AG04450 (cell line): ENCODE results near the gene CLEC12A. TPM values are rescaled to one million over a fixed set of nuclear protein-coding genes. Genes with fewer than 3 reads are reported as not detected.

ENCODE experiments used
- CTCF ChIA-PET: fragments of 300-600, 350-600 bp; formaldehyde crosslinking; extraction: SDS; loops from one replicate; lab custom pipeline; 2022; ENCODE audit warnings: antibody characterized with exemption, inconsistent platforms; lab: Charles Lee
- POLR2A ChIA-PET: fragments of 350-600 bp; formaldehyde crosslinking; extraction: SDS; loops from one replicate; lab custom pipeline; 2021; ENCODE audit warnings: antibody characterized with exemption, inconsistent platforms; lab: Yijun Ruan, JAX
- DNase-seq: peaks from one replicate; pipeline ENCODE4 v3.0.0-alpha.2; 2011; ENCODE audit warnings: low read depth, low spot score
- H3K27ac ChIP-seq: one replicate; pipeline ENCODE4 v1.5.1; 2012; ENCODE audit warnings: low read depth, low read length, control low read depth
- H3K27me3 ChIP-seq: one replicate; pipeline ENCODE4 v1.6.0; 2012; ENCODE audit warnings: low read length; ENCODE audit not compliant: control insufficient read depth, insufficient read depth
- H3K4me3 ChIP-seq: 2 replicates; pipeline ENCODE4 v1.5.1; 2011; ENCODE audit warnings: mild to moderate bottlenecking, low read depth, low read length, control low read depth
- H3K9me3 ChIP-seq: 2 replicates; pipeline ENCODE4 v1.5.1; 2012; ENCODE audit warnings: low read length; ENCODE audit not compliant: control insufficient read depth, insufficient read depth
- polyA plus RNA-seq: library from polyadenylated mRNA; depleted of rRNA; stranded (reverse); fragments of >200 nt; gene quantifications from 2 replicates; pipeline ENCODE4 v1.2.3, GENCODE V29; 2011
- TF ChIP-seq, protein P1 (sequence below): IDR thresholded peaks from 2 replicates; pipeline ENCODE4 v1.5.1; 2011; ENCODE audit warnings: low read depth, low read length, control low read depth, inconsistent platforms

Gene CLEC12A
- polyA plus RNA-seq, 1 experiment, result not detected

DNA sequence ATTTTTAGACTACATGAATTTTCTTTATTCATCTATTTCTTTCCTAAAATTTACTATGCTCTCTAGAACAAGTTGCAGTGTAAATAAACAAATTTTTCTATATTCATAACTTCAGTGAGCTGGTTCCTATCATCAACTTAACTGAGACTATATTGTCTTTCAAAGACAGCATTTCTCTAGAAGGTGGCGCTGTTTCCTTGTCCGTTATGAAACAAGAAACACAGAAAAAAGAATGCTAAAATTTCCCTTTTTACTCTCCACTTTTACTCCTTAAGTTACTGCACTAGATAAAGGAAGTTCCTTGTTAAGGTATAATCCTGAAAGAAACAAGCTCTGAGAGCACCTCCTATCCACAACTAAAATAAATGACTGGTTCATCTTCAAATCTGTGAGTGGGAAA, 30.8 kb upstream of the CLEC12A start:
- CTCF ChIA-PET, result interaction anchor here (0.8 to 3.3 kb wide), 16 partner anchors 9 to 296 kb away, joined by 3 to 31 read pairs (median 4); partner anchors contain the start of gene CLEC2A
- no peak for DNase-seq
- TF ChIP-seq, protein P1, sequence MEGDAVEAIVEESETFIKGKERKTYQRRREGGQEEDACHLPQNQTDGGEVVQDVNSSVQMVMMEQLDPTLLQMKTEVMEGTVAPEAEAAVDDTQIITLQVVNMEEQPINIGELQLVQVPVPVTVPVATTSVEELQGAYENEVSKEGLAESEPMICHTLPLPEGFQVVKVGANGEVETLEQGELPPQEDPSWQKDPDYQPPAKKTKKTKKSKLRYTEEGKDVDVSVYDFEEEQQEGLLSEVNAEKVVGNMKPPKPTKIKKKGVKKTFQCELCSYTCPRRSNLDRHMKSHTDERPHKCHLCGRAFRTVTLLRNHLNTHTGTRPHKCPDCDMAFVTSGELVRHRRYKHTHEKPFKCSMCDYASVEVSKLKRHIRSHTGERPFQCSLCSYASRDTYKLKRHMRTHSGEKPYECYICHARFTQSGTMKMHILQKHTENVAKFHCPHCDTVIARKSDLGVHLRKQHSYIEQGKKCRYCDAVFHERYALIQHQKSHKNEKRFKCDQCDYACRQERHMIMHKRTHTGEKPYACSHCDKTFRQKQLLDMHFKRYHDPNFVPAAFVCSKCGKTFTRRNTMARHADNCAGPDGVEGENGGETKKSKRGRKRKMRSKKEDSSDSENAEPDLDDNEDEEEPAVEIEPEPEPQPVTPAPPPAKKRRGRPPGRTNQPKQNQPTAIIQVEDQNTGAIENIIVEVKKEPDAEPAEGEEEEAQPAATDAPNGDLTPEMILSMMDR, result peak; percentile 50
- Histone ChIP-seq H3K4me3 (no peak overlapping the region), H3K27me3 (peaks cover 5% of the 10 kb centered on the region), H3K9me3 (no peaks in the 10 kb centered on the region), H3K27ac (no peak overlapping the region)
- POLR2A ChIA-PET, result no interaction called here

DNA sequence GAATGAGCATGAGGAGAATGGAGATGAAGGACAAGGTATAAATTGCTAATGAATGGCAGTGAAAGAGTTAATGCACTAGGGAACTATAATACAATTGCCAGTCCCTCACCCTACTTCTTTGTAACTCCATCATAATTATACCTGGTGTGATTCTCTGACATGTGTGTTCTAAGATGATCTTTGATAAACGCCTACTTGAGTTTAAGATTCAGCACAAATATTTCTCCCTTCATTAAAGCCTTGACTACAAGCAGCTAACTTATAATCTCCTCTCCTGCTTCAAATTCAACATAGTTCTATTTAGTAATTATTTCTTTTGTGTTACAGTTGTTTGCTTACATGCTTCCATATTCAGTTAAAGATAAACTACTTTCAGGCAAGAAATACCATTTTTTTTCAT, 29.4 kb upstream of the CLEC12A start:
- ChIA-PET CTCF (interaction anchor here (0.5 to 2.5 kb wide), 3 partner anchors 191 to 198 kb away, joined by 3 to 17 read pairs (median 4); no protein-coding TSS in a partner anchor), POLR2A (no interaction called here)
- no peak overlapping the region for H3K4me3 ChIP-seq
- no peaks in the 10 kb centered on the region for H3K9me3 ChIP-seq
- peaks cover 5% of the 10 kb centered on the region for H3K27me3 ChIP-seq
- no peak for DNase-seq
- H3K27ac ChIP-seq, result no peak overlapping the region
- TF ChIP-seq, protein P1, result no peak

DNA sequence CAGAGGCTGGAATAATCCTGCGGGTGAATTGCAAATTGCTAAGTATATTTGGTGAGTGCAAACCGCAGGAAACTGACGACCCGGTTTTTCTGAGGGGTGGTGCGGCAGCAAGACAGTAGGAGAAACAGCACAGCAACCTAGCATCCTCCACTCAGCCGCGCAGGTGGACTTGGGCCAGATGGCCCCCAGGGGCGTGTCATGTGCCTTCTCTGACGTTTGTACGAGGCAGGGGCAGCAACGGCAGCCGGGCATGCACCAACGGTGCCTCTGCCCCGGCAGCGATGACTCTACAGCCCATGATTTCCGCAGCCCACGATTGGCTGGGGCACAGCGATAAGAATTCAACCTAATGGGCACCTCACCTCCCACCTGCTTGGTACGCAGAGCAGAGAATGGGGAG, 28.0 kb upstream of the CLEC12A start:
- ChIA-PET POLR2A (no interaction called here), CTCF (interaction anchor here (1.0 kb wide), 1 partner anchor 193 kb away, joined by 5 read pairs; no protein-coding TSS in a partner anchor)
- Histone ChIP-seq H3K4me3 (no peak overlapping the region), H3K27ac (no peak overlapping the region), H3K27me3 (peaks cover 5% of the 10 kb centered on the region), H3K9me3 (no peaks in the 10 kb centered on the region)
- no peak for DNase-seq
- TF ChIP-seq, protein P1, result no peak

DNA sequence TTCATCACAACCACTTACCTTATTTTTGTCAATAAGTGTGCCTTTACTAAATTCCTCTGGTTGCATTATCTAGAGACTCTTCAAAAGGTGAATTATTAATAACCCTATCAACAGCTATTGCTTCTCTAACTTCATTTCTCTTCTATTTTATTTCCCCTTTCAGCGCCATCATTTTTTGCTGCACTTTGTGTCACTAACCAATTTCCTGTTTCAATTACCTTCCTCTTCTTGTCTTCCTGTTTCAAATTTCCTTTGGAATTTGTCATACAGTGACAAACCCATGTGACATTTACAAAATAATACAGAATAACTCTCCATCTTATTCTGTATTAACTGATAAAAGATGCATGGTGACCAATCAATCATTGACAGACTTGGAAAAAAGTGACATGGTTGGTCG, 26.8 kb upstream of the CLEC12A start:
- POLR2A ChIA-PET, result no interaction called here
- Histone ChIP-seq H3K27ac (no peak overlapping the region), H3K27me3 (peaks cover 5% of the 10 kb centered on the region), H3K4me3 (no peak overlapping the region), H3K9me3 (no peaks in the 10 kb centered on the region)
- no peak for DNase-seq
- CTCF ChIA-PET, result interaction anchor here (0.7 to 1.0 kb wide), 2 partner anchors 131 to 194 kb away, joined by 3 to 5 read pairs; no protein-coding TSS in a partner anchor
- TF ChIP-seq, protein P1, result no peak

DNA sequence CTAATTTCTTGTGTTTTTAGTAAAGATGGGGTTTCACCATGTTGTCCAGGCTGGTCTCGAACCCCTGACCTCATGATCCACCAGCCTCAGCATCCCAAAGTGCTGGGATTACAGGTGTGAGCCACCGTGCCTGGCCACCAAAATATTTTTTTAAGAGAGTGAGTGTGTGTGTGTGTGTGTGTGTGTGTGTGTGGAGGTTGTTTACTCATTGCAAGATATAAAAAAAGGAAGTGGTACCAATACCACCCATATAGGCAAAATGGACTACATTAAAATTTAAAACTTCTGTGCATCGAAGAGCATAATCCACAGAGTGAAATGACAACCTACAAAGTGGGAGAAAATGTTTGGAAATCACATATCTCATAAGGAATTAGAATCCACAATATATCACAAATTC, 23.5 kb upstream of the CLEC12A start:
- DNase-seq, result no peak
- H3K9me3 ChIP-seq, result no peaks in the 10 kb centered on the region
- no peak overlapping the region for H3K27ac ChIP-seq
- POLR2A ChIA-PET, result no interaction called here
- CTCF ChIA-PET, result no interaction called here
- TF ChIP-seq, protein P1, result no peak
- H3K4me3 ChIP-seq, result no peak overlapping the region
- H3K27me3 ChIP-seq, result peaks cover 5% of the 10 kb centered on the region
